ENCODE results near the gene CELSR1.

Gene CELSR1

GRCh38 chr22:46476547-46476941 lies 60.9 kb downstream of the CELSR1 start:
- no peak overlapping the region for H3K4me2 ChIP-seq (ENCODE audit: low read length)
- peak overlapping the region; percentile 74 for H4K91ac ChIP-seq (ENCODE audit: low read depth, low read length)

GRCh38 chr22:46473896-46474557 lies 63.4 kb downstream of the CELSR1 start:
- Histone ChIP-seq H3K4me3 (ENCODE audit: low read depth, low read length) (no peak overlapping the region), H3K4me2 (ENCODE audit: low read length) (no peak overlapping the region), H3K79me1 (ENCODE audit: low read length) (peaks cover 18% of the 10 kb centered on the region), H3K23ac (ENCODE audit: low read length) (no peak overlapping the region), H2AFZ (ENCODE audit: insufficient read depth, low read length, poor library complexity) (no peak overlapping the region), H3K4me1 (ENCODE audit: control insufficient read depth in 1 of 2, insufficient read depth in 2 of 2, low read length in 2 of 2) (peaks cover 29 to 31% of the 10 kb centered on the region in 2 experiments), H3K14ac (ENCODE audit: low read length) (no peak overlapping the region), H3K79me2 (ENCODE audit: control insufficient read depth, insufficient read depth, low read length, poor library complexity) (peaks cover 2% of the 10 kb centered on the region), H3K27ac (ENCODE audit: low read depth, low read length) (no peak overlapping the region), H2AK5ac (ENCODE audit: low read length) (peak overlapping the region; percentile 50), H2BK12ac (ENCODE audit: low read length) (no peak overlapping the region), H3K9me3 (ENCODE audit: insufficient read depth, low read depth, low read length) (no peaks in the 10 kb centered on the region), H3K9ac (ENCODE audit: low read length) (no peak overlapping the region), H3K18ac (ENCODE audit: low read length) (peak overlapping the region; percentile 32), H4K8ac (ENCODE audit: low read depth, low read length) (no peak overlapping the region), H2BK120ac (ENCODE audit: insufficient read depth, low read length, poor library complexity) (no peak overlapping the region), H3K36me3 (ENCODE audit: control insufficient read depth in 1 of 2, insufficient read depth in 2 of 2, low read length in 2 of 2) (no peaks in the 10 kb centered on the region), H4K12ac (ENCODE audit: low read depth, low read length) (no peak overlapping the region), H3K27me3 (ENCODE audit: insufficient read depth, low read length) (no peaks in the 10 kb centered on the region), H2BK5ac (ENCODE audit: low read depth, low read length, poor library complexity) (no peak overlapping the region), H3K4ac (ENCODE audit: low read depth, low read length) (no peak overlapping the region), H4K91ac (ENCODE audit: low read depth, low read length) (peak overlapping the region; percentile 9)
- no peak for DNase-seq
- WGBS (ENCODE audit: extremely low coverage, insufficient coverage, insufficient read length) = no CpG with 5 or more reads among the region's 20 CpGs

More at GRCh38 chr22:46476547-46476941, 60.9 kb downstream of the CELSR1 start:
- H3K4ac ChIP-seq (ENCODE audit: low read depth, low read length) = peak overlapping the region; percentile 31
- no peaks in the 10 kb centered on the region for H3K9me3 ChIP-seq (ENCODE audit: insufficient read depth, low read depth, low read length)
- peak overlapping the region; percentile 59 for H2BK12ac ChIP-seq (ENCODE audit: low read length)
- H3K36me3 ChIP-seq (ENCODE audit: control insufficient read depth in 1 of 2, insufficient read depth in 2 of 2, low read length in 2 of 2) = no peaks in the 10 kb centered on the region
- DNase-seq = peak; percentile 26 to 48
- H4K12ac ChIP-seq (ENCODE audit: low read depth, low read length) = no peak overlapping the region
- no peaks in the 10 kb centered on the region for H3K27me3 ChIP-seq (ENCODE audit: insufficient read depth, low read length)
- no peak overlapping the region for H3K14ac ChIP-seq (ENCODE audit: low read length)
- H2AK5ac ChIP-seq (ENCODE audit: low read length) = no peak overlapping the region
- no peak overlapping the region for H2AFZ ChIP-seq (ENCODE audit: insufficient read depth, low read length, poor library complexity)
- no peak overlapping the region for H4K8ac ChIP-seq (ENCODE audit: low read depth, low read length)
- no peak overlapping the region for H3K9ac ChIP-seq (ENCODE audit: low read length)
- H2BK120ac ChIP-seq (ENCODE audit: insufficient read depth, low read length, poor library complexity) = peak overlapping the region; percentile 59
- peak overlapping the region; percentile 80 for H3K27ac ChIP-seq (ENCODE audit: low read depth, low read length)
- WGBS (ENCODE audit: extremely low coverage, insufficient coverage, insufficient read length) = no CpG with 5 or more reads among the region's 8 CpGs
- no peak overlapping the region for H3K23ac ChIP-seq (ENCODE audit: low read length)
- peaks cover 2% of the 10 kb centered on the region for H3K79me2 ChIP-seq (ENCODE audit: control insufficient read depth, insufficient read depth, low read length, poor library complexity)
- H2BK5ac ChIP-seq (ENCODE audit: low read depth, low read length, poor library complexity) = peak overlapping the region; percentile 60
- H3K18ac ChIP-seq (ENCODE audit: low read length) = no peak overlapping the region
- peaks cover 34 to 37% of the 10 kb centered on the region in 2 experiments for H3K4me1 ChIP-seq (ENCODE audit: control insufficient read depth in 1 of 2, insufficient read depth in 2 of 2, low read length in 2 of 2)
- peaks cover 18% of the 10 kb centered on the region for H3K79me1 ChIP-seq (ENCODE audit: low read length)
- H3K4me3 ChIP-seq (ENCODE audit: low read depth, low read length) = no peak overlapping the region

GRCh38 chr22:46473021-46473779 lies 64.2 kb downstream of the CELSR1 start:
- H2BK120ac ChIP-seq (ENCODE audit: insufficient read depth, low read length, poor library complexity) = no peak overlapping the region
- no peak overlapping the region for H4K12ac ChIP-seq (ENCODE audit: low read depth, low read length)
- H3K4me2 ChIP-seq (ENCODE audit: low read length) = no peak overlapping the region
- no peak overlapping the region for H3K9ac ChIP-seq (ENCODE audit: low read length)
- no peak overlapping the region for H3K27ac ChIP-seq (ENCODE audit: low read depth, low read length)
- no CpG with 5 or more reads among the region's 28 CpGs for WGBS (ENCODE audit: extremely low coverage, insufficient coverage, insufficient read length)
- peaks cover 2% of the 10 kb centered on the region for H3K79me2 ChIP-seq (ENCODE audit: control insufficient read depth, insufficient read depth, low read length, poor library complexity)
- no peaks in the 10 kb centered on the region for H3K27me3 ChIP-seq (ENCODE audit: insufficient read depth, low read length)
- no peak overlapping the region for H3K4ac ChIP-seq (ENCODE audit: low read depth, low read length)
- H2BK12ac ChIP-seq (ENCODE audit: low read length) = peak overlapping the region; percentile 3
- H3K14ac ChIP-seq (ENCODE audit: low read length) = no peak overlapping the region
- H3K9me3 ChIP-seq (ENCODE audit: insufficient read depth, low read depth, low read length) = no peaks in the 10 kb centered on the region
- peak overlapping the region; percentile 20 for H4K91ac ChIP-seq (ENCODE audit: low read depth, low read length)
- no peak overlapping the region for H2AFZ ChIP-seq (ENCODE audit: insufficient read depth, low read length, poor library complexity)
- H3K36me3 ChIP-seq (ENCODE audit: control insufficient read depth in 1 of 2, insufficient read depth in 2 of 2, low read length in 2 of 2) = no peaks in the 10 kb centered on the region
- H3K79me1 ChIP-seq (ENCODE audit: low read length) = peaks cover 15% of the 10 kb centered on the region
- no peak for DNase-seq
- no peak overlapping the region for H2BK5ac ChIP-seq (ENCODE audit: low read depth, low read length, poor library complexity)
- no peak overlapping the region for H4K8ac ChIP-seq (ENCODE audit: low read depth, low read length)
- H3K18ac ChIP-seq (ENCODE audit: low read length) = peak overlapping the region; percentile 12
- H2AK5ac ChIP-seq (ENCODE audit: low read length) = no peak overlapping the region
- H3K4me1 ChIP-seq (ENCODE audit: control insufficient read depth in 1 of 2, insufficient read depth in 2 of 2, low read length in 2 of 2) = peaks cover 25 to 26% of the 10 kb centered on the region in 2 experiments
- H3K23ac ChIP-seq (ENCODE audit: low read length) = no peak overlapping the region
- no peak overlapping the region for H3K4me3 ChIP-seq (ENCODE audit: low read depth, low read length)

- no peak overlapping the region for H3K4me3 ChIP-seq (ENCODE audit: low read depth, low read length)
- no peak overlapping the region for H2AFZ ChIP-seq (ENCODE audit: insufficient read depth, low read length, poor library complexity)
- no peaks in the 10 kb centered on the region for H3K27me3 ChIP-seq (ENCODE audit: insufficient read depth, low read length)
- no peak overlapping the region for H3K4ac ChIP-seq (ENCODE audit: low read depth, low read length)
- H3K79me1 ChIP-seq (ENCODE audit: low read length) = peaks cover 10% of the 10 kb centered on the region
- H3K14ac ChIP-seq (ENCODE audit: low read length) = peak overlapping the region; percentile 29
- H4K8ac ChIP-seq (ENCODE audit: low read depth, low read length) = no peak overlapping the region
- H3K18ac ChIP-seq (ENCODE audit: low read length) = peak overlapping the region; percentile 72
- H3K27ac ChIP-seq (ENCODE audit: low read depth, low read length) = peak overlapping the region; percentile 13
- H3K4me1 ChIP-seq (ENCODE audit: control insufficient read depth in 1 of 2, insufficient read depth in 2 of 2, low read length in 2 of 2) = peaks cover 20 to 21% of the 10 kb centered on the region in 2 experiments
- H4K91ac ChIP-seq (ENCODE audit: low read depth, low read length) = peak overlapping the region; percentile 20
- WGBS (ENCODE audit: extremely low coverage, insufficient coverage, insufficient read length) = no CpG with 5 or more reads among the region's 8 CpGs
- H2AK5ac ChIP-seq (ENCODE audit: low read length) = no peak overlapping the region
- H3K4me2 ChIP-seq (ENCODE audit: low read length) = no peak overlapping the region
- no peaks in the 10 kb centered on the region for H3K9me3 ChIP-seq (ENCODE audit: insufficient read depth, low read depth, low read length)
- no peak overlapping the region for H2BK5ac ChIP-seq (ENCODE audit: low read depth, low read length, poor library complexity)
- no peak for DNase-seq
- H3K36me3 ChIP-seq (ENCODE audit: control insufficient read depth in 1 of 2, insufficient read depth in 2 of 2, low read length in 2 of 2) = no peaks in the 10 kb centered on the region
- H3K79me2 ChIP-seq (ENCODE audit: control insufficient read depth, insufficient read depth, low read length, poor library complexity) = peaks cover under 1% of the 10 kb centered on the region
- H2BK12ac ChIP-seq (ENCODE audit: low read length) = no peak overlapping the region
- H2BK120ac ChIP-seq (ENCODE audit: insufficient read depth, low read length, poor library complexity) = peak overlapping the region; percentile 6
- H4K12ac ChIP-seq (ENCODE audit: low read depth, low read length) = no peak overlapping the region
- H3K23ac ChIP-seq (ENCODE audit: low read length) = no peak overlapping the region
- no peak overlapping the region for H3K9ac ChIP-seq (ENCODE audit: low read length)
These were observed 64.8 kb downstream of the CELSR1 start for GRCh38 chr22:46472722-46473016.

Measured in trophoblast cell (in vitro differentiated cells and primary cell).